Kidney (tissue), 14 donors: Measurements from ENCODE around the gene BHLHA15. TPM values are rescaled to one million over a fixed set of nuclear protein-coding genes. Genes with fewer than 3 reads are reported as not detected.

ENCODE experiments used
- DNase-seq, 5 donors: peaks; one replicate each; pipeline ENCODE4 v3.0.0-alpha.2; 2013 to 2020
- FAIRE-seq: peaks from 2 replicates; lab custom pipeline; 2012; peaks lifted over from hg19 to GRCh38; lab: Jason Lieb, UNC
- H3K27ac ChIP-seq, 2 donors: one replicate each; pipeline ENCODE4 v1.7.0; 2013; ENCODE audit warnings: low read depth in 2 of 2, low read length in 2 of 2, inconsistent platforms in 1 of 2
- H3K27me3 ChIP-seq: one replicate; pipeline ENCODE4 v1.7.1; 2013; ENCODE audit warnings: low read length, inconsistent platforms; ENCODE audit not compliant: control insufficient read depth, insufficient read depth
- H3K36me3 ChIP-seq, 3 donors: one replicate each; pipeline versions ENCODE4 v1.7.0 to v1.7.1; 2013; ENCODE audit warnings: low read length in 3 of 3, control low read depth in 1 of 3, inconsistent platforms in 1 of 3; ENCODE audit not compliant: insufficient read depth in 3 of 3, control insufficient read depth in 2 of 3
- H3K4me1 ChIP-seq, 3 donors: one replicate each; pipeline versions ENCODE4 v1.7.0 to v1.7.1; 2013; ENCODE audit warnings: low read length in 3 of 3, inconsistent platforms in 1 of 3, low read depth in 1 of 3; ENCODE audit not compliant: control insufficient read depth in 2 of 3, insufficient read depth in 2 of 3
- H3K4me3 ChIP-seq, 3 donors: one replicate each; pipeline versions ENCODE4 v1.7.0 to v1.8.1; 2013; ENCODE audit warnings: low read length in 3 of 3, control low read depth in 1 of 3, inconsistent platforms in 1 of 3
- H3K9ac ChIP-seq, 3 donors: one replicate each; pipeline versions ENCODE4 v1.7.0 to v1.7.1; 2013; ENCODE audit warnings: low read length in 3 of 3, control low read depth in 1 of 3, inconsistent platforms in 1 of 3
- H3K9me3 ChIP-seq, 3 donors: one replicate each; pipeline versions ENCODE4 v1.7.0 to v1.7.1; 2013; ENCODE audit warnings: low read length in 3 of 3, control low read depth in 1 of 3, inconsistent platforms in 1 of 3; ENCODE audit not compliant: control insufficient read depth in 2 of 3, insufficient read depth in 1 of 3
- intact Hi-C: fragments of 100-400 bp; cut with DNase I; formaldehyde crosslinking; loops from one replicate; pipeline ENCODE4 v1.11.1; 2022
- polyA plus RNA-seq: library from polyadenylated mRNA; stranded (reverse); fragments of 350-450 nt; fragmentation: Illumina TruSeq; extraction: RNeasy Lipid Tissue Mini Kit (QIAGEN cat#74804); gene quantifications from one replicate; pipeline ENCODE4 v1.2.3, GENCODE V29; 2014; ENCODE audit warnings: low read depth, low replicate concordance; ENCODE audit not compliant: insufficient read depth
- total RNA-seq: library from RNA; stranded (reverse); fragmentation: NEBNext Ultra II Directional; extraction: Animal tissue kit (Norgen Biotek cat#: 25700); gene quantifications from one replicate; pipeline ENCODE4 v1.2.1, GENCODE V29; 2021
- TF ChIP-seq, protein P1 (sequence below): IDR thresholded peaks from 3 replicates; pipeline ENCODE4 v1.5.1; 2012; ENCODE audit warnings: mild to moderate bottlenecking, moderate library complexity, borderline replicate concordance; ENCODE audit not compliant: insufficient read depth; ENCODE audit errors: extremely low read depth
- donor health status: control.
- donor health status: control.
- donor health status: control.
- donor health status: control.
- donor health status: control.
- donor health status: DM: yes; HTN: yes; CAD: no.
- donor health status: Normal renal cell carcinoma (clear cell type).

The BHLHA15 gene
- total and polyA plus RNA-seq, 2 donors from 2014 or later: 3.1 TPM; not detected in 1

DNA sequence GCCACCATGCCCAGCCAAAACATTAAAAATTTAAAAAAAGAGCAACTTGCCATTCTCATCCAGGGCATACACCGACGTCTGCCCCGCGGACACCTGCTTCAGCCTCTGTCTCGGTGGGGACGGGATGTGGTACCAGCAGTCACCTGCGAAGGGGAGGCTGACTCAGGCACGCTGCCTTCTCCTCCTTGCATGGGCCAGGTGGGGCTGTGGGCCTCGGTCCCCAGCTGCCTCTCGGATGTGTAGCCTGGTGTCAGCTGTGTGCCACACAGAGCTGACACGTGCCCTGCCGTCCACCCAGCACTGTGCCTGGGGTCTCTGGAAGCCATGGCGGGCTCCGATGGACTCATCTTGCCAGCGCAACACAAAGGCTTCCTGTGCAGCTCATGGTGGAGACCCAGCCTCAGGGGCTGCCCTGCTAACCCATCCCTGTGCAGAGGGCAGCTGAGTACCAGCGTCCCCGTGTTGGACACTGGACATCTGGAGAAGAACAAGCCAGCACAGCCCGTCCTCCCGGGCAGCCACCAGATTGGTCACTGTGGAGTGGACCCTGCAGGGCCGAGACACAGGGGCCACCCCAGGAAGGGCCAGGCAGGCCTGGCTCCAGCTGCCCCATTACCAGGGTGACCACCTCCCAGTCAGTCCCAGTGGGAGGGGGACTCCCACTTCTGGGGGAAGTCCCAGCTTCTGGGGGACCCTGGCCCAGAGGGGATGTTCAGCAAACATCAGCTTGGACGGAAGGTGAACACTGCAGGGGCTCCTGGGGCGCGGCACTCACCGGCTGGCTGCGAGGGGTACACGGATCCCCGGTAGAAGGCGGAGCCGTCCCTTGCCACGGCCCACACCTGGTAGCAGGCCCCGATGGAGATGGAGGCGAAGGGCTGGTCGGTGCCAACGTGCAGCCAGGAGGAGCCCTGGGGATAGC, 10.6 kb downstream of the BHLHA15 start:
- Histone ChIP-seq H3K4me3 (no peak overlapping the region), H3K4me1 (no peaks in the 10 kb centered on the region), H3K9me3 (no peaks in the 10 kb centered on the region), H3K27me3 (no peaks in the 10 kb centered on the region), H3K27ac (no peak overlapping the region), H3K36me3 (peaks cover 0 to 2% (median 0%) of the 10 kb centered on the region in 3 donors), H3K9ac (no peak overlapping the region)
- FAIRE-seq (no peak), DNase-seq (peak in 1 of 5 donors; percentile 65)
- TF ChIP-seq, protein P1, sequence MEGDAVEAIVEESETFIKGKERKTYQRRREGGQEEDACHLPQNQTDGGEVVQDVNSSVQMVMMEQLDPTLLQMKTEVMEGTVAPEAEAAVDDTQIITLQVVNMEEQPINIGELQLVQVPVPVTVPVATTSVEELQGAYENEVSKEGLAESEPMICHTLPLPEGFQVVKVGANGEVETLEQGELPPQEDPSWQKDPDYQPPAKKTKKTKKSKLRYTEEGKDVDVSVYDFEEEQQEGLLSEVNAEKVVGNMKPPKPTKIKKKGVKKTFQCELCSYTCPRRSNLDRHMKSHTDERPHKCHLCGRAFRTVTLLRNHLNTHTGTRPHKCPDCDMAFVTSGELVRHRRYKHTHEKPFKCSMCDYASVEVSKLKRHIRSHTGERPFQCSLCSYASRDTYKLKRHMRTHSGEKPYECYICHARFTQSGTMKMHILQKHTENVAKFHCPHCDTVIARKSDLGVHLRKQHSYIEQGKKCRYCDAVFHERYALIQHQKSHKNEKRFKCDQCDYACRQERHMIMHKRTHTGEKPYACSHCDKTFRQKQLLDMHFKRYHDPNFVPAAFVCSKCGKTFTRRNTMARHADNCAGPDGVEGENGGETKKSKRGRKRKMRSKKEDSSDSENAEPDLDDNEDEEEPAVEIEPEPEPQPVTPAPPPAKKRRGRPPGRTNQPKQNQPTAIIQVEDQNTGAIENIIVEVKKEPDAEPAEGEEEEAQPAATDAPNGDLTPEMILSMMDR: no peak
- intact Hi-C loops: no loop called here

DNA sequence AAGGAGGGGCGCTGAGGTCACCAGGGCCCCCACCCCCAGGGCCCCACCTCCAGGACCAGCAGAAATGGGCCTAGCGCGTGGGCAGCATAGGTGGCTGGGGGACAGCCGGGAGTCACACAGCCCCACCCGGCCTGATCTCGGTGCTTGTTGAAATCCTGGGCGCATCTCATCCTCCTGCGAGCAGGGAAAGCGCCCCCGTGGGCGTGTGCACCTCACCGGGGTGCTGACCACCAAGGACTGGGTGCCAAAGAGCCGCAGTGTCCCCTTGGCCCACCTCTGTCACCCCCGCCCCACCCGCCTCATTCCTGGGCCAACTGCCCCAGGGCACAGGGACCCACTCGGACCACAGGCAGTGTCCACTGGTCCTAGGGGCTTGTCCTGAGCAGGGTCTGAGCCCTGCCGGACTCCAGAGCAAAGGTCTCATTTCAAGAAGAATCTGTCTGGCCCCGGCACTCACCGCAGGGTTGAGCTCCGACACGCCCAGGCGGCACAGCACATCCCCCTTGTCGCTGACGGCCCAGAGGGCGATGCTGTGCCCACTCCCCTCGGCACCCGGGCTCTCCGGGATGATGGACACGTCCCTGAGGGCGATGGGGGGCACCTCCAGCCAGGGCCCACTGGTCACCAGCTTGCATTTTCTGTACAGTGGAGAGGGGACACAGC, 11.4 kb downstream of the BHLHA15 start:
- DNase-seq: peak in 2 of 5 donors; percentile 31 to 75
- no peak overlapping the region for H3K27ac ChIP-seq
- H3K9me3 ChIP-seq: no peaks in the 10 kb centered on the region
- no peaks in the 10 kb centered on the region for H3K4me1 ChIP-seq
- intact Hi-C loops: no loop called here
- no peak overlapping the region for H3K9ac ChIP-seq
- TF ChIP-seq, protein P1: no peak
- H3K36me3 ChIP-seq: peaks cover 0 to 2% (median 0%) of the 10 kb centered on the region in 3 donors
- H3K4me3 ChIP-seq: no peak overlapping the region
- no peak for FAIRE-seq
- no peaks in the 10 kb centered on the region for H3K27me3 ChIP-seq

DNA sequence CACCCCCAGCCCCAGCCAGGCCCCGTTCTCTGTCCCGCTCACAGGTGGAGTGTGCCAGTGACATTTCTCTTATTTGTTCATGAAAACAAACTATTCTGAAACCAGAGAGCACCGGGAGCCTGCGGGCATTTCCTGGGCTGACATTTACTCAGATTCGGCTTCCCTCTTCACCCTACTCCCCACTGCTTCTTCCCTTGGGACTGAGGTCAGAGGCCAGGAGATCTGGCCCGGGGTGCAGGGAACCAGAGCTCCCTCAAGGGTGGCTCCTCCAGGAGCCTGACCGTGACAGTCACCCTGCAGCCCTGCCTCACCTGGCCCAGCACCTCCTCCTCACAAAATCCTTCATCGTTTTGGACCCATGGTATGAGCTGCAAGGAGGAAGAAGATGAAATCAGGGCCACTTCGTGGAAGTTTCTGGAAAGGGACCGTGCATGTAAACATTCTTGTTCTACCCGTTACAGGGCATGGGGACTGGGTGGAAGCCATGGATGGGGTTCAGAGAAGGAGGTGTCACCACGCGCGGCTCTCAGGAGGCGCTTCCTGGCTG, 12.2 kb downstream of the BHLHA15 start:
- no peak for FAIRE-seq
- Histone ChIP-seq H3K9ac (no peak overlapping the region), H3K27ac (no peak overlapping the region), H3K4me1 (no peaks in the 10 kb centered on the region), H3K4me3 (no peak overlapping the region), H3K36me3 (peaks cover 0 to 6% (median 0%) of the 10 kb centered on the region in 3 donors), H3K27me3 (no peaks in the 10 kb centered on the region), H3K9me3 (no peaks in the 10 kb centered on the region)
- peak in 1 of 5 donors; percentile 48 for DNase-seq
- TF ChIP-seq, protein P1: no peak
- intact Hi-C loops: no loop called here
